Ascending aorta (tissue), 2 donors: ENCODE results near the gene C1QTNF7. TPM values are rescaled to one million over a fixed set of nuclear protein-coding genes. Genes with fewer than 3 reads are reported as not detected.
A peak's percentile ranks its signal among the peaks of the same experiment; 100 is the strongest.

Experiments used
- DNase-seq, 2 donors: peaks; one replicate each; pipeline ENCODE4 v3.0.0-alpha.2; 2019; ENCODE audit warnings: low spot score in 2 of 2
- H3K27ac ChIP-seq, 2 donors: fragments of 200-600 bp; sonication (generic); one replicate each; pipeline ENCODE4 v1.5.1; 2016 to 2017; ENCODE audit warnings: mild to moderate bottlenecking in 1 of 2
- H3K27me3 ChIP-seq: fragments of 200-600 bp; sonication (generic); one replicate; pipeline ENCODE4 v1.5.1; 2017
- H3K36me3 ChIP-seq, 2 donors: fragments of 200-600 bp; sonication (generic); one replicate each; pipeline ENCODE4 v1.5.1; 2016
- H3K4me1 ChIP-seq, 2 donors: fragments of 200-600 bp; sonication (generic); one replicate each; pipeline ENCODE4 v1.5.1; 2016 to 2017; ENCODE audit warnings: mild to moderate bottlenecking in 1 of 2
- H3K4me3 ChIP-seq, 2 donors: fragments of 200-600 bp; sonication (generic); one replicate each; pipeline ENCODE4 v1.5.1; 2016 to 2017; ENCODE audit warnings: mild to moderate bottlenecking in 1 of 2
- H3K9me3 ChIP-seq, 2 donors: fragments of 200-600 bp; sonication (generic); one replicate each; pipeline ENCODE4 v1.5.1; 2016
- intact Hi-C: fragments of 100-400 bp; cut with DNase I; formaldehyde crosslinking; loops from one replicate; pipeline ENCODE4 v1.15.1; 2023
- total RNA-seq: library from RNA; depleted of rRNA; stranded (reverse); fragments of >200 nt; gene quantifications from one replicate; pipeline ENCODE4 v1.1.0, GENCODE V29; 2016
- TF ChIP-seq, protein P1 (sequence below), 3 experiments: fragments of 200-600 bp in 2 of 3; fragments of 450-650 bp in 1 of 3; sonication (generic) in 2 of 3; IDR thresholded peaks; one replicate each; pipeline ENCODE4 v1.5.1; 2016 to 2019; ENCODE audit warnings: antibody characterized with exemption in 3 of 3, mild to moderate bottlenecking in 1 of 3, moderate library complexity in 1 of 3

C1QTNF7 gene
- total RNA-seq: 23.2 TPM

GRCh38 chr4:15427701-15428100 is at the start of gene C1QTNF7:
C1QTNF7 (plus strand) TSS chr4:15428033; CDS start chr4:15435744, 7,711 bp downstream.
- no peaks in the 10 kb centered on the region for H3K36me3 ChIP-seq
- H3K4me1 ChIP-seq: peaks cover 3 to 26% of the 10 kb centered on the region in 2 donors
- TF ChIP-seq, protein P1, sequence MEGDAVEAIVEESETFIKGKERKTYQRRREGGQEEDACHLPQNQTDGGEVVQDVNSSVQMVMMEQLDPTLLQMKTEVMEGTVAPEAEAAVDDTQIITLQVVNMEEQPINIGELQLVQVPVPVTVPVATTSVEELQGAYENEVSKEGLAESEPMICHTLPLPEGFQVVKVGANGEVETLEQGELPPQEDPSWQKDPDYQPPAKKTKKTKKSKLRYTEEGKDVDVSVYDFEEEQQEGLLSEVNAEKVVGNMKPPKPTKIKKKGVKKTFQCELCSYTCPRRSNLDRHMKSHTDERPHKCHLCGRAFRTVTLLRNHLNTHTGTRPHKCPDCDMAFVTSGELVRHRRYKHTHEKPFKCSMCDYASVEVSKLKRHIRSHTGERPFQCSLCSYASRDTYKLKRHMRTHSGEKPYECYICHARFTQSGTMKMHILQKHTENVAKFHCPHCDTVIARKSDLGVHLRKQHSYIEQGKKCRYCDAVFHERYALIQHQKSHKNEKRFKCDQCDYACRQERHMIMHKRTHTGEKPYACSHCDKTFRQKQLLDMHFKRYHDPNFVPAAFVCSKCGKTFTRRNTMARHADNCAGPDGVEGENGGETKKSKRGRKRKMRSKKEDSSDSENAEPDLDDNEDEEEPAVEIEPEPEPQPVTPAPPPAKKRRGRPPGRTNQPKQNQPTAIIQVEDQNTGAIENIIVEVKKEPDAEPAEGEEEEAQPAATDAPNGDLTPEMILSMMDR (IDR thresholded peaks at IDR 0.05): no peak
- DNase-seq: no peak
- H3K27me3 ChIP-seq: no peaks in the 10 kb centered on the region
- H3K27ac ChIP-seq: peak within 1 kb of the TSS; percentile 74 to 82
- peak within 1 kb of the TSS; percentile 38 to 52 for H3K4me3 ChIP-seq
- no peaks in the 10 kb centered on the region for H3K9me3 ChIP-seq
- intact Hi-C loops: loop anchor here (2.0 to 5.0 kb wide), 2 partner anchors 25 to 425 kb away; partner anchors contain the start of gene CPEB2

GRCh38 chr4:15378062-15378461 is 49.8 kb upstream of the C1QTNF7 start:
- H3K27ac ChIP-seq: peak overlapping the region; percentile 11 to 34
- intact Hi-C loops: no loop called here
- H3K4me1 ChIP-seq: peaks cover 0 to 34% of the 10 kb centered on the region in 2 donors
- H3K9me3 ChIP-seq: no peaks in the 10 kb centered on the region
- H3K36me3 ChIP-seq: no peaks in the 10 kb centered on the region
- no peak for DNase-seq
- no peaks in the 10 kb centered on the region for H3K27me3 ChIP-seq
- TF ChIP-seq, protein P1 (IDR thresholded peaks at IDR 0.05): no peak
- no peak overlapping the region for H3K4me3 ChIP-seq

GRCh38 chr4:15378493-15378892 is 49.3 kb upstream of the C1QTNF7 start:
- TF ChIP-seq, protein P1 (IDR thresholded peaks at IDR 0.05): no peak
- Histone ChIP-seq H3K4me3 (no peak overlapping the region), H3K9me3 (no peaks in the 10 kb centered on the region), H3K27me3 (no peaks in the 10 kb centered on the region), H3K4me1 (peaks cover 0 to 36% of the 10 kb centered on the region in 2 donors), H3K27ac (peak overlapping the region; percentile 11 to 34), H3K36me3 (no peaks in the 10 kb centered on the region)
- DNase-seq: no peak
- intact Hi-C loops: no loop called here

- Histone ChIP-seq H3K36me3 (no peaks in the 10 kb centered on the region), H3K27ac (peak overlapping the region in 1 of 2 donors; percentile 2), H3K9me3 (no peaks in the 10 kb centered on the region), H3K4me1 (peaks cover 10 to 48% of the 10 kb centered on the region in 2 donors), H3K27me3 (no peaks in the 10 kb centered on the region), H3K4me3 (no peak overlapping the region)
- intact Hi-C loops: no loop called here
- DNase-seq: no peak
- TF ChIP-seq, protein P1 (IDR thresholded peaks at IDR 0.05): no peak
Observed at GRCh38 chr4:15381806-15382338, 46.0 kb upstream of the C1QTNF7 start.

GRCh38 chr4:15382669-15383273 is 45.1 kb upstream of the C1QTNF7 start:
- peaks cover 13 to 47% of the 10 kb centered on the region in 2 donors for H3K4me1 ChIP-seq
- no peak for DNase-seq
- no peaks in the 10 kb centered on the region for H3K9me3 ChIP-seq
- H3K4me3 ChIP-seq: no peak overlapping the region
- peak overlapping the region in 1 of 2 donors; percentile 86 for H3K27ac ChIP-seq
- intact Hi-C loops: no loop called here
- H3K27me3 ChIP-seq: no peaks in the 10 kb centered on the region
- TF ChIP-seq, protein P1 (IDR thresholded peaks at IDR 0.05): no peak
- H3K36me3 ChIP-seq: no peaks in the 10 kb centered on the region
